ENCODE results near the gene NT5DC2. TPM values are rescaled to one million over a fixed set of nuclear protein-coding genes. Genes with fewer than 3 reads are reported as not detected.

The NT5DC2 gene
- total RNA-seq (2014; rRNA removed; shearing (Covaris generic)): 46.1 and 59.3 TPM in 2 replicates

GRCh38 chr3:52533623-52534280 lies at the start of gene NT5DC2:
TSS of gene NT5DC2 (minus strand) at chr3:52533857. CDS start at chr3:52533737, 120 bp downstream.

GRCh38 chr3:52536369-52537164 lies 2.9 kb upstream of the NT5DC2 start, which contains the start of gene UQCC5:
TSS of gene UQCC5 (plus strand) at chr3:52536605. CDS start at chr3:52536756, 151 bp downstream.

DNA sequence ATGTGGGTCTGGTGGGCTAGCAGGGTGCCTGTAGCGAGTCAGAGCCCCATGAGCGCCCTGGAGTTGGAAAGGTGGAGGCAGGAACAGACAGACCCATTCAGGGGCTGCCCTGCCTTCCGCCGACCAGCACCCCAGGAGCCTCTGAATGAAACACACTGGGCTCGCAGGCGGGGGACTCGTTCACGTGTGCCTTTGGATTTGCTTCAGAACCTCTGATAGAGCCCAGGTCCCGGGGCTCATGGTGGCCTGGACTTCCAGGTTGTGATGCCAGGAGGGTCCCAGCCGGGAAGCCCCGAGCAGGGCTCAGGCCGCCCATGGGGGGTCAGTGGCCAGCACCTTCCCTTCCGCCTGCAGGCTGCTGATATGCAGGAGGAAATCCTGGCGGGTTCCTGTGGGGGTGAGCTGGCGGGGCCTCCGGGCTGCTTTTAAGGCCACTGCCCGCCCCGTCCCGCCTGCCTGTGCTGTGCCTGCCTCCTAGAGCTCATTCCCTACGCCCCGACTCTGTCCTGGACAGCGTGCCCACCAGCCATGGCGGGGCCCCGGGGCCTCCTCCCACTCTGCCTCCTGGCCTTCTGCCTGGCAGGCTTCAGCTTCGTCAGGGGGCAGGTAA lies 38.7 kb downstream of the NT5DC2 start, which contains the start of gene STAB1:
Gene STAB1 (plus strand): TSS at position 453 of the 610 bp plus-strand sequence. CDS start 76 bp downstream, at position 529.

Small RNA genes within 50 kb of the gene (small RNA-seq; reads per million reads assigned to genes)
- gene RNU6-856P: not detected
- not detected for gene RNU6ATAC16P

Other genes with a start within 250 kb of the NT5DC2 start
- gene GLYCTK, start 246.0 kb downstream of the NT5DC2 start, total RNA-seq (2014; rRNA removed; shearing (Covaris generic)): 17.6 and 22.7 TPM in 2 replicates
- 6.9 and 8.1 TPM in 2 replicates for gene DNAH1, start 217.5 kb downstream of the NT5DC2 start, total RNA-seq (2014; rRNA removed; shearing (Covaris generic))
- 72.0 and 95.9 TPM in 2 replicates for gene BAP1, start 123.8 kb downstream of the NT5DC2 start, total RNA-seq (2014; rRNA removed; shearing (Covaris generic))
- gene PHF7, start 123.2 kb downstream of the NT5DC2 start, total RNA-seq (2014; rRNA removed; shearing (Covaris generic)): 6.6 and 10.2 TPM in 2 replicates
- 1.2 and 1.8 TPM in 2 replicates for gene SEMA3G, start 88.8 kb downstream of the NT5DC2 start, total RNA-seq (2014; rRNA removed; shearing (Covaris generic))
- 1.1 and 1.5 TPM in 2 replicates for gene TNNC1, start 79.8 kb downstream of the NT5DC2 start, total RNA-seq (2014; rRNA removed; shearing (Covaris generic))
- gene NISCH, start 78.3 kb downstream of the NT5DC2 start, total RNA-seq (2014; rRNA removed; shearing (Covaris generic)): 36.5 and 41.2 TPM in 2 replicates
- 0.15 TPM in 1 of 2 replicates, not detected in the other for gene STAB1, start 38.5 kb downstream of the NT5DC2 start, total RNA-seq (2014; rRNA removed; shearing (Covaris generic))
- gene UQCC5, start 2.7 kb upstream of the NT5DC2 start, total RNA-seq (2014; rRNA removed; shearing (Covaris generic)): 27.8 and 29.5 TPM in 2 replicates
- gene PBRM1, start 152.1 kb upstream of the NT5DC2 start, total RNA-seq (2014; rRNA removed; shearing (Covaris generic)): 35.8 and 45.3 TPM in 2 replicates
- gene GNL3, start 152.2 kb upstream of the NT5DC2 start, total RNA-seq (2014; rRNA removed; shearing (Covaris generic)): 286 and 339 TPM in 2 replicates
- gene GLT8D1, start 171.9 kb upstream of the NT5DC2 start, total RNA-seq (2014; rRNA removed; shearing (Covaris generic)): 68.8 and 79.7 TPM in 2 replicates
- gene SPCS1, start 172.2 kb upstream of the NT5DC2 start, total RNA-seq (2014; rRNA removed; shearing (Covaris generic)): 121 and 129 TPM in 2 replicates
- gene NEK4, start 237.1 kb upstream of the NT5DC2 start, total RNA-seq (2014; rRNA removed; shearing (Covaris generic)): 19.0 and 23.7 TPM in 2 replicates
- gene ITIH1, start 243.7 kb upstream of the NT5DC2 start, total RNA-seq (2014; rRNA removed; shearing (Covaris generic)): not detected in 2 replicates